ENCODE measurements around the gene PIGH.

DNA sequence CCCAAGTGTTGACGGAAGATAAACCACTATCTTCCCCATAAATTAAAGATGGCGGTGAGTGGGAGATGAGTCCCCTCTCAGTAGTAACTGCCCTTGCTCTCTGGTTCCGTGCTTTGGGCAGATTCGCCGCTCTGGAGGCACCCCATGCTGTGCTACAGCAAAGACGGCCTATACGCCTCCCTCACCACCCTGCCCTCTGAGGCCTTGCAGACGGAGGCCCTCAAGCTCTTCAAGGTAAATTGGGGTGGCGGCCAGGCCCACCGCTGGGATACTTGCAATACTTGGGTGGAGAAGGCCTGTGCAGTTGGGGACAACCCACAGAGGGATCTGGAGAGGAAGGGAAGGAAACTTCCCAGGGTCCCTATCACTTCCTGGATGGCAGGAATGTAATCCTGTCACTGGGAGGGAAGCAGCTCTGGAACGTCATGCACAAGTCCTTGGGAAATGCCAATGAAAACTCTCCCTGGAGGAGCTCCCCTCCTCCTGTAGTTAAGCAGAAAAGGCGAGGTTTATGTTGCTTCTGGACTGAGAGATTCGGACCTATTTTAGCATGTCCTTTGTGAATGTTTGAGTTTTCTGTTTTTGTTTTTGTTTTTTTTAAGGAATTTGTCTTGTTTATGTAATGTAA is 22.8 kb downstream of the PIGH start:
- TF ChIP-seq POLR2A (IDR thresholded peaks at IDR 0.05) = no peak
- TF ChIP-seq, protein P1, sequence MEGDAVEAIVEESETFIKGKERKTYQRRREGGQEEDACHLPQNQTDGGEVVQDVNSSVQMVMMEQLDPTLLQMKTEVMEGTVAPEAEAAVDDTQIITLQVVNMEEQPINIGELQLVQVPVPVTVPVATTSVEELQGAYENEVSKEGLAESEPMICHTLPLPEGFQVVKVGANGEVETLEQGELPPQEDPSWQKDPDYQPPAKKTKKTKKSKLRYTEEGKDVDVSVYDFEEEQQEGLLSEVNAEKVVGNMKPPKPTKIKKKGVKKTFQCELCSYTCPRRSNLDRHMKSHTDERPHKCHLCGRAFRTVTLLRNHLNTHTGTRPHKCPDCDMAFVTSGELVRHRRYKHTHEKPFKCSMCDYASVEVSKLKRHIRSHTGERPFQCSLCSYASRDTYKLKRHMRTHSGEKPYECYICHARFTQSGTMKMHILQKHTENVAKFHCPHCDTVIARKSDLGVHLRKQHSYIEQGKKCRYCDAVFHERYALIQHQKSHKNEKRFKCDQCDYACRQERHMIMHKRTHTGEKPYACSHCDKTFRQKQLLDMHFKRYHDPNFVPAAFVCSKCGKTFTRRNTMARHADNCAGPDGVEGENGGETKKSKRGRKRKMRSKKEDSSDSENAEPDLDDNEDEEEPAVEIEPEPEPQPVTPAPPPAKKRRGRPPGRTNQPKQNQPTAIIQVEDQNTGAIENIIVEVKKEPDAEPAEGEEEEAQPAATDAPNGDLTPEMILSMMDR (IDR thresholded peaks at IDR 0.05) = no peak
- no peak for TF ChIP-seq POLR2AphosphoS5 (IDR thresholded peaks at IDR 0.05)
- no peak for TF ChIP-seq EP300 (IDR thresholded peaks at IDR 0.05)
